ENCODE data around the gene ITIH6. TPM values are rescaled to one million over a fixed set of nuclear protein-coding genes. Genes with fewer than 3 reads are reported as not detected.
"Not testable (repeated sequence)": the region's sequence is repeated elsewhere in the genome, so short reads cannot be mapped to it uniquely, and the experiment has no call there.

Gene ITIH6
- total RNA-seq, 1 experiment from 2014 or later: not detected

- DNase-seq (ENCODE audit: low spot score): no peak
- in situ Hi-C loops (cut with HindIII; ENCODE audit: low sequenced_read_pairs): no loop called here
Measured at GRCh38 chrX:54745676-54746075, 52.4 kb downstream of the ITIH6 start.

GRCh38 chrX:54738567-54738966, 59.5 kb downstream of the ITIH6 start:
- DNase-seq (ENCODE audit: low spot score); in situ Hi-C loops (cut with HindIII; ENCODE audit: low sequenced_read_pairs): not testable (repeated sequence)

- in situ Hi-C loops (cut with HindIII; ENCODE audit: low sequenced_read_pairs); DNase-seq (ENCODE audit: low spot score): not testable (repeated sequence)
Measured at GRCh38 chrX:54736298-54736942, 61.6 kb downstream of the ITIH6 start.

GRCh38 chrX:54721424-54721823, 76.6 kb downstream of the ITIH6 start:
- in situ Hi-C loops (cut with HindIII; ENCODE audit: low sequenced_read_pairs): no loop called here
- DNase-seq (ENCODE audit: low spot score): no peak

GRCh38 chrX:54715621-54716020, 82.4 kb downstream of the ITIH6 start:
- DNase-seq (ENCODE audit: low spot score): no peak
- in situ Hi-C loops (cut with HindIII; ENCODE audit: low sequenced_read_pairs): no loop called here

GRCh38 chrX:54714424-54714823, 83.6 kb downstream of the ITIH6 start:
- in situ Hi-C loops (cut with HindIII; ENCODE audit: low sequenced_read_pairs): no loop called here
- no peak for DNase-seq (ENCODE audit: low spot score)

GRCh38 chrX:54711735-54712134, 86.3 kb downstream of the ITIH6 start:
- in situ Hi-C loops (cut with HindIII; ENCODE audit: low sequenced_read_pairs): no loop called here
- DNase-seq (ENCODE audit: low spot score): no peak

GRCh38 chrX:54710920-54711319, 87.1 kb downstream of the ITIH6 start:
- in situ Hi-C loops (cut with HindIII; ENCODE audit: low sequenced_read_pairs): no loop called here
- no peak for DNase-seq (ENCODE audit: low spot score)

GRCh38 chrX:54708404-54708803, 89.7 kb downstream of the ITIH6 start:
- DNase-seq (ENCODE audit: low spot score): no peak

More at GRCh38 chrX:54708404-54708803, 89.7 kb downstream of the ITIH6 start:
- in situ Hi-C loops (cut with HindIII; ENCODE audit: low sequenced_read_pairs): no loop called here

Other genes with a start within 250 kb of the ITIH6 start
- 214 and 252 TPM in 2 replicates for gene MAGED2, start 9.5 kb upstream of the ITIH6 start, total RNA-seq (2014; rRNA removed; shearing (Covaris generic))
- 18.2 and 25.2 TPM in 2 replicates for gene TRO, start 122.6 kb upstream of the ITIH6 start, total RNA-seq (2014; rRNA removed; shearing (Covaris generic))
- 0.14 and 0.55 TPM in 2 replicates for gene PFKFB1, start 195.9 kb upstream of the ITIH6 start, total RNA-seq (2014; rRNA removed; shearing (Covaris generic))
- 8.3 and 10.7 TPM in 2 replicates for gene APEX2, start 202.1 kb upstream of the ITIH6 start, total RNA-seq (2014; rRNA removed; shearing (Covaris generic))
- gene ALAS2, start 232.7 kb upstream of the ITIH6 start, total RNA-seq (2014; rRNA removed; shearing (Covaris generic)): not detected in 2 replicates